NCI-H526 treated with DMSO at 0.1 percent for 48 hours (cell line): ENCODE data around the gene NFATC1.

Experiments
- DNase-seq: peaks from one replicate; lab custom pipeline; 2025; lab: John Stamatoyannopoulos, UW

NFATC1 gene

DNA sequence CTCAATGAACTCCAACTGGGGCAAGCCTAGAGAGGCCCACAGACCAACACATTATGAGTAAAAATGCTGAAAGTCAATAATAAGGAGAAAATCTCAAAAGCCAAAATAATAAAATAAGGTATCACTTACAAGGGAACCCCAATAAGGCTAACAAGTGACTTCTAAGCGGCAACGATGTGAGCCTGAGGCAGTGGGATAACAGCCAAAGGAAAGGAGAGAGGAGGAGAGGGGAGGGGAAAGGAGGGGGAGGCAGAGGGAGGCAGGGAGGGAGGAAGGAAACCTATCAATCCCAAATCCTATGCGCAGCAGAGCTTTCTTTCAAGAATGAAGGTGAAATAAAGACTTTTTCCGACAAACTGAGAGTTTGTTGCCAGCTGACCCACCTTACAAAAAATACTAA lies 6.0 kb upstream of the NFATC1 start:
- no peak for DNase-seq

DNA sequence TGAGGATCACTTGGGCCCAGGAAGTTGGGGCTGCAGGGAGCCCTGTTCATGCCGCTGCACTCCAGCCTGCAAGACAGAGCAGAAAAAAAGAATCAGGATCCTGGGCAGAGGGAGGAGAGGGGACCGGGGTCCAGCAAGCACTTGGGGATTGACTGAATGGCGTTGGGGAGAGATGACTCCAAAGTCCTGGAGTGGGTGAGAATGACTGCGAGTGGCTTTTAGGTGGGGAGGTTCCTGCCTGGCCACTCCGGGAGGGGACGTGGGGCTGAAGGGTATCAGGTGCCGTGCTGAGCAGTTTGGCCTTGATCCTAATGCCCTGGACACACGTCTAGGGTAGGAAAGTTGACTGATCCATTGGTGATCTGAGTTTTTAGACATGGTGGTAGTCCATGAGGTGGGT lies 3.5 kb upstream of the NFATC1 start:
- DNase-seq = no peak

DNA sequence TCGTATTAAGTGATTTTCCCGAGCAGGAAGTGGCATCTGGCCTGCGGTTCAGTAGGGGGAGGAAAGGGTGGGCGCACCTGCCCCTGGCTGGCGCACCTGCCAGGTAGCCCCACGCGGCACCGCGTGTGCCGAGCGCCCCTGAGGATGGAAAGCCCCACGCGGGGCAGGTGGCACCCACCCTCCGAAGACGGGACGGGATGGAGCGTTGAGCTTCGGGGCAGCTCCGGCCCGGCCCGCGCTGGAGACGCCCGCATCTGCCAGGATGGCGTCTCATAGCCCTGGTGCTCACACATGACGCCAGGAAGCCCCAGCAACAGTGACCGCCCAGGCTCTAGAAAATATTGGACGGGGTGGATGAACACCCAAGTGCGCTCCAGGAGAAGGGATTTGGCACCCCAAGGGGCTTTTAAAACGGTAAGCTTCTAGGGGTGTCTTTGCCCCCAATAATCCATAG lies 2.5 kb upstream of the NFATC1 start:
- DNase-seq = no peak

- DNase-seq = peak; percentile 55
Observed at GRCh38 chr18:79393635-79394533, 1.8 kb upstream of the NFATC1 start.

GRCh38 chr18:79394534-79395307 lies 1.0 kb upstream of the NFATC1 start:
- DNase-seq = no peak

- DNase-seq = no peak
Observed at GRCh38 chr18:79395308-79395640, 456 bp upstream of the NFATC1 start.

- DNase-seq = peak; percentile 16
Observed at GRCh38 chr18:79396431-79397246, 909 bp downstream of the NFATC1 start.

- DNase-seq = no peak
Observed at GRCh38 chr18:79397247-79397829, 1.6 kb downstream of the NFATC1 start.

- no peak for DNase-seq
Observed at GRCh38 chr18:79397830-79398761, 2.4 kb downstream of the NFATC1 start.

DNA sequence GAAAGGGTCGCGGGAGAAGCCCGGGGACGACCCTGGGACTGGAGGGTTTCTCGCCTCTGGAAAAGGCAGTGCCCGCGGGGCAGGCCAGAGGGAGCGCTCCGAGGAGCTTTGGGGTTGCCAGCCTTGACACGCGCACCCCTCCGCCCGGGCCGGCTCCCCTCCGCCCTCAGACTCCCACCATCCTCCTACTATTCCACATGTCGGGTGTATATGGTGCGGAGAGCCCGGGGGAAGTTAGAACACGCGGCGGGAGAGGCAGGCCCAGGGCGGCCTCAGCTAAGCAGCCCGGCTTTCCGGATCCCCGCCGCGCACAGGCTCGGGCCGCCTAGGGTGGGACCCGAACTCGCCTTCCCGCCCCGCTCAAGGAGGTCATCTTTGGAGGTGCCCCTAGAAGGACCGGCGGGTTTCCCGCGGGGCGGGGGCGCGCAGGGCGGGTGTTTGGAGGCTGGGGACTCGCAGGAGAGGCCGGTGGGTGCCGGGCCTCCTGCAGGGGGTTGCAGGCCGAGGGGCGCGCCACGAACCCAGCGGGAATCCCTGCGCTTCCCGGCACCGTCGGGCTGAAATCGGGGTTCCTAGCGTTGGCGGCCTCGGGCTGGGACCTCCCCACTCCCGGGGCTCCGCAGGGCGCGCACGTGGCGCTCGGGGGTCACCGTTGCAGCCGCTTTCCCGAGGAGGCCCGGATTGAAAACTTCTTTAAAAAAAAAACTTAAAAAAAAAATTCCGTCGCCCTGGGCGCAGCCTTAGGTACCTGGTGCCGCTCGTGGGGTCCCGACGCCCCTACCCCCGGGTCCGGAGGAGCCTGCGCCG lies 3.7 kb downstream of the NFATC1 start:
- DNase-seq = no peak

DNA sequence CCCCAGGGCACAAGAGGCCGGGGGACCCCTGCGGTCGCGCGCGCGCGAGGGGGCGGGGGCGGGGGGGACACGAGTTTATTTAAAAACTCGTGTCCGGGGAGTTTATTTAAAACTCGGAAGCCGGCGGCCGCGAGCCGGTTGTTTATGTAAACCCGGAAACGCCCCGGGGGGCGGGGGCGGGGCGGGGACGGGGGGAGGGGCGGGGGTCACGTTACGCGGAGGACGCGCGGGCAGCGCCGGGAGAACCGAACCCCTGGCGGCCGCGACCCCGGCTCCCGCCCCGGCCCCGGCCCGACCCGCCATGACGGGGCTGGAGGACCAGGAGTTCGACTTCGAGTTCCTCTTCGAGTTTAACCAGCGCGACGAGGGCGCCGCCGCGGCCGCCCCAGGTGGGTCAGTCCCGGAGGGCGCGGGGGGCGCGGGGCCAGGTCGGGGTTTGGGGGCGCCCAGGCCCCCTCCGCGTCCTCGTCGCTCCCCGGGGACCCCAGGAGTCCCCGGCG lies 4.4 kb downstream of the NFATC1 start:
- no peak for DNase-seq

DNA sequence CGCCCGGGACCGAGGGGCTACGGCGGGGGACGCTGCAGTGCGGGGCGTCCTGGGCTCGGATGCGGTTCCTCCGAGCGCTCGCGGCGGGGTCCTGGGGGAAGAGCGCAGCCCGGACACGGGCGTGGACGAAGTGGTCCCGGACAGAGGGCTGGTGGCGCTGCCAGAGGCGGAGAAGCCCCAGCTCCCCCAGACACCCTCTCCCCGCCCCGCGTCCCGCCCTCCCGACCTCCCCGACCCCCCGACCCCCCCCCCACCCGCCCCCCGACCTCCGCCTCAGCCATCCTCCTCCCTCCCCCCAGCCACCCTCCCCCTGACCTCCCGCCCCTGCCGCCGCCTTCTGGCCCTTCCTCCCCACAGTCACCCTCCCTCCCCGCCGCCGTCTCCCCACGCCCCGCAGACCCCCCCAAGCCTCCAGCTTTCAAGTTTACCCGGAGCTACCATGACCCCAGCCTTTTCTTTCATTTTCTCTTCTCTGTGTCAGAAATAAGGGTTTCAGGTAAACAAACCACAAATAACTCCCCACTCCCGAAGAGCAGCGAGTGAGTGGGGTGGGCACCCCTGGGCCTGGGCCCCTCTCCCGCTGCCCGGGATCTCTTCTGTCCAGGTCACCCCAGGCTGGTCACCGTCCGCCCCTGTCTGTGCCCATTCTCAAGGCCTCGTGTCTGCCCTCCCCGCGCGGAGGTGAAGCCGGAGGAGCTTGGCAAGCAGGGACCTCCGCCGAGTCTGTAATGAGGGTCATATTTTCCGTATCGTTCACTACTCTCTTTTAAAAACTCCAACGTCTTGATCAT lies 5.1 kb downstream of the NFATC1 start:
- no peak for DNase-seq

GRCh38 chr18:79401494-79402208 lies 5.9 kb downstream of the NFATC1 start:
- no peak for DNase-seq

DNA sequence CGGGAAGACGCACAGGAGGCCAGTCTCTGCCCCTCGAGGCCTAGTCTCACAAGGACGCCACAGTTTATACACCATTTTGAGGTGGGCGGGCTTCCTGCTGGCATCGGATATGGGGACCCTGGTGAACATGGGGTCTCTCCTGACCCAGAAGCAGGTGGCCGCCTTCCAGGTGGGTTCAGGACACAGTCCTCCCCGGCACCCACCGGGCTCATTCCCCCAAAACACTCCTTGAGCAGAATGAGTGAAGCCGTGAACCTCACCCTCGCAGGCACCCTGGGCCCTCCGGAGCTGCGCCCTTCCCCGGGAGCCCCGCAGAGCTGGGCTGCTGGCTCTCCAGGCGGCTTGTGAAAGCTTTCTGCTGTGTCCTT lies 6.5 kb downstream of the NFATC1 start:
- DNase-seq = no peak

DNA sequence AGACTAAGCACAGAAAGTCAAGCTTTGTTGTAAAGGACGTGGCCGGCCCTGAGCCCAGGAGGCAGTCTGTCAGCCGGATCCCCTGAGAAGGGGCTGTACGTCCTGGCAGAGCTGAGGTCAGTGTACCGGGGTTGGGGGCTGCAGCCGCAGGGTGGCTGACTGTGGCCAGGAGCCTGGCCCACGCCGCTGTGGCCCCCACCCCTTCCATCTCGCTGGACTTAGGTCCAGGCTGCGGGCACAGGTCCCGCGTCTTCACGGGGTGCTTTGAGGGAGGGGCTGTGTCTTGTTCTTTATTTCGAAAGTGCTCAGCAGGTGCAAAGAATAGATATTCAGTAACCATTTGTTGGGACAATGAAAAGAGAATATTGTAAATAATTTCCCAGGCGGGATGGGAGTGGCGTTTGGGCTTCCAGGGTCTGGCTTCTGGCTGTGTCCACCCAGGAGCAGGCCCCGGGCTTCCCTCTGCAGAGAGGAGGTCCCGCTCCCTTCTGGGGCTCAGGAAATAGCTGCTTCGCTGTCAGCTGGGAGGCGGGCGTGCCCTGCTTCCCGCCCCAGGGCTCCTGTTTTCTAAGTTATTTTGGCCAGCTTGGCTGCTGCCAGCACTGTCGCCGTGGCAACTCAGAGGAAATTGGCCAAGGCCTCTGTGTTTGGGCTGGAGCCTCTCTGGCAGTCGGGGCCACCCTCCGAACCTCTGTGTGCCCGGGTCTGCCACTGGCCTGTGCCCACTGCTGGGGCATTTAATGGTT lies 7.4 kb downstream of the NFATC1 start:
- no peak for DNase-seq

DNA sequence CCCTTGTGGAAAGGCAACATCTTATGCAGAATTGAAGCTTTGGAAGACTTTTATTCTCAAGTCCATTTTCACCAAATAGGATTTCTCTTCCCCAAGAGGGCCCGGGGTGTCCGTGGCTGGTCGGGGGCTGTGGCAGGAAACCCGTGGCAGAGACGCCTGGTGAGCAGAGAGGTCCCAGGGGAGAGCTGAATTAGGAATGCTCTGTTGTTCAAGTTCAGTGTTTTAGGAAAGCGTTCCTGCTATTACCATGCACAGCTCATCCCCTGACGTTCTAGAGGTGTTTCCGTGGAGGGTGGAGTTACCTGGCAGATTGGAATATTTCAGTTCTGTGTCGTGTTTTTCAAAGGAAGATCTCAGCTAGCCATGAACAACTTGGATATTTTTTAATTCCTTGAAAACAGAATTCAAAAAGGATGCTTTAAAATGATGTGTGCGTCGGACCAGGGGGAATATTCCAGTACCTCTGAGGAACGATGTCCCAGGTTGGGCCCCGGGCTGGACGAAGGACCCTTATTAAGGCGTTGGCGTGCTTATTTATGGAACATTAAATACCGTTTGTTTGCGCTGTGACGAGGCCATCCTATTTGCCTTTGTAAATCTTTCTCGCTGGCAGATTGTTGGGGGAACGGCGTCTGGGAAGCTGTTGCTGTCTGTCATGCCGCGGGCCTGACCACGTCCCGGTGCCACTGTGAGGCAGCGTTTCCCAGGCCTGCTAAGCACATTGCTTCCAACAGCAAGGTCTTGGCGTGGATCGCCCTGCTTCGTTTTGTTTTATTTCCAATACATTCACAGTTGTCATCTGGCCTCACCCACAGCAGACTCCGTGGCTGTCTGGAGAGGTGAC lies 8.2 kb downstream of the NFATC1 start:
- peak; percentile 59 for DNase-seq

GRCh38 chr18:79404567-79404910 lies 8.8 kb downstream of the NFATC1 start:
- peak; percentile 37 for DNase-seq
